PC-3 (cell line): ENCODE results near the gene CUL4A.

Experiments
- CTCF ChIP-seq: fragments of 300-600 bp; sonication (generic); conservative IDR thresholded peaks from 2 replicates; pipeline ENCODE4 v1.5.1; 2017; ENCODE audit warnings: antibody characterized with exemption, low read depth, mild to moderate bottlenecking, low read length
- EZH2 ChIP-seq: fragments of 300-600 bp; sonication (generic); IDR thresholded peaks from one replicate; pipeline ENCODE4 v1.6.1; 2017; ENCODE audit warnings: antibody characterized with exemption, mild to moderate bottlenecking, low read length; ENCODE audit not compliant: unreplicated experiment

GRCh38 chr13:113179374-113180230, 29.8 kb upstream of the CUL4A start:
- TF ChIP-seq CTCF (no peak), EZH2 (no peak)
